GM21528 (cell line): ENCODE data around the gene SNRK.

Experiments
- ATAC-seq: cut with Tn5 transposase; IDR thresholded peaks from one replicate; pipeline ENCODE4 v1.9.1; 2021; ENCODE audit warnings: mild to moderate bottlenecking, moderate library complexity; ENCODE audit not compliant: unreplicated experiment, low FRiP score

The SNRK gene

GRCh38 chr3:43266995-43267394, 19.3 kb upstream of the SNRK start:
- ATAC-seq: no peak

GRCh38 chr3:43268636-43269035, 17.7 kb upstream of the SNRK start:
- no peak for ATAC-seq

GRCh38 chr3:43270078-43270477, 16.3 kb upstream of the SNRK start:
- ATAC-seq: no peak

DNA sequence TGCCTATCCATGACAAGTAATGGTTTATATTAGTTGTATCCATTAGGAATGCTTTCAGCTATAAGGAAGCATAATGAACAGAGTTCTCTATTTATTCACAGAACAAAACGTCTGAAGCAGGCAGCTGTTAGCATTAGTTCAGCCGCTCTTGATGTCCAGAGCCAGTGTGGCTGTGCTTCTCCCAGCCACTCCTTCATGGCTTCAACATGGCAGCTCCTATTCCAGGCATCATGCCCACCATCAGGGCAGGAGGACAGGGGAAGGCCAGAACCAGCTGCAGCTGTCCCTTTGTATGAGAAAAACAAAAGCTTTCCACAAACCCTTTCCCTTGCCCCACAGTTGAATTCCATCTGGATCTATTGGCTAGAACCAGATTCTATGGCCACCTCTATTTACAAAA, 12.9 kb upstream of the SNRK start:
- no peak for ATAC-seq

DNA sequence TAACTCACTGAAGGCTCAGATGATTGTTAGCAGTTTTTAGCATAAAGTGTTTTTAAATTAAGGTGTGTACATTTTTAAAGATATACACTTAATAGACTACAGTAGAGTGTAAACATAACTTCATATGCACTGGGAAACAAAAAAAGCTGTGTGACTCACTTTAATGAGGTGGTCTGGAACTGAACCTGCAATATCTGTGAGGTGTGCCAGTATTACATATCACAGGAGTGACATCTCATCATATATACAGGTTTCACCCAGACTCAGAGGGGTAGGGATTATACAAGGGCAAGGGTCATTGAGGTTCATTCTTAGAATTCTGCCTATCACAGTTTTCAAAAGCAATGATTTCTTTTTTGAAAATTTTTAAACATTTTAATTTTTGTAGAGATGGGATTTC, 7.3 kb upstream of the SNRK start:
- no peak for ATAC-seq

GRCh38 chr3:43279532-43279931, 6.8 kb upstream of the SNRK start:
- no peak for ATAC-seq

DNA sequence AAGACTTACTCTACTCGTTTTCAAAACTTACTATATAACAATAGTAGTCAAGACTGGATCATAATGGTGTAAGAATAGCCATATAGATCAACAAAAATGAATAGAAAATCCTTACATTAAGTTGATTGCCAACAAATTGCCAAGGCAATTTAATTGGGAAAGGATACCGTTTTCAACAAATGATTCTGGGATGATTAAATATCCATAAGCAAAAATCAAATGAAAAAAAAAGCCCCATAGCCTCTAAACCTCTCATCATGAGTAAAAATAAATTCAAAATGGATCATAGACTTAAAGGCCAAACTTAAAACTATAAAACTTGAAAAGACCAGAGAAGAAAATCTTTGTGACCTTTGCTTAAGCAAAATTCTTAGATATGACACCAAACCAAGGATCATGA, 5.3 kb upstream of the SNRK start:
- ATAC-seq: no peak

- no peak for ATAC-seq
Measured at GRCh38 chr3:43284171-43284570, 2.2 kb upstream of the SNRK start.

GRCh38 chr3:43285644-43286043, 696 bp upstream of the SNRK start:
- ATAC-seq: no peak

GRCh38 chr3:43286841-43287499, 630 bp downstream of the SNRK start:
- ATAC-seq: peak; percentile 39

DNA sequence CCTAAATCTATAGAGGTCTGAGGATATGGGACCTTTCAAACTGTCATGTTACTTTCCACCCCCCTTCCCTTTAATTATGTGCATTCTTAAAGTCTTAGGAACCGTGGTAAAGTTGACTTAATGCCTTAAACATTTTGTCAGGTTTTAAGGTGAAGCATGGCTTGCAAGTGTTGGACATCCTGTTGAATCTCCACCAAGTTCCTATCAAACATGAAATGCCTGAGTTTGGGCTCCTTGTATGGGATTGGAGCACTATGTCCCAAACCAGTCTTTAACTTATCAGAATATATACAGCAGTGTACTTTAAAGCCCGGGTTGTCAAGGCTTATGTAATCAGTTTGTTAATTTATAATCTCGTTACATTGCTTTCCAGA, 1.1 kb downstream of the SNRK start:
- ATAC-seq: no peak

DNA sequence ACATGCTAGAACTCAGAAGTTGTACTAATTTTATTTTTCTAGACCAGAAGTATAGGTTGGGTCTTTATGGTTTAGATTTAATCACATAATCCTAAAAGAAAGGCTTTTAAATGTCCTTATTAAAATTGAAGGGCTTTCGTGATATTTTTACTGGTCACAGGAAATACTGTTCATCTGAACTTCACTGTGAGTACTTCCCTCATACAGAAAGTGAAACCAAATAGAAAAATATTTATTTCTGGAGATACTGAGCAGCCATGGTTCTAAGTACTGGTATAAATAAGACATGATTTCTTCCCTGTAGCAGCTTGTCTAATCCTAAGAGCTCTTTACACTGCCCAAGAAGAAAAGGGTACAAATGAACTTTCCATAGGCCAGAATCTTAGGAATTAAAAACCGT, 2.0 kb downstream of the SNRK start:
- peak; percentile 34 for ATAC-seq

DNA sequence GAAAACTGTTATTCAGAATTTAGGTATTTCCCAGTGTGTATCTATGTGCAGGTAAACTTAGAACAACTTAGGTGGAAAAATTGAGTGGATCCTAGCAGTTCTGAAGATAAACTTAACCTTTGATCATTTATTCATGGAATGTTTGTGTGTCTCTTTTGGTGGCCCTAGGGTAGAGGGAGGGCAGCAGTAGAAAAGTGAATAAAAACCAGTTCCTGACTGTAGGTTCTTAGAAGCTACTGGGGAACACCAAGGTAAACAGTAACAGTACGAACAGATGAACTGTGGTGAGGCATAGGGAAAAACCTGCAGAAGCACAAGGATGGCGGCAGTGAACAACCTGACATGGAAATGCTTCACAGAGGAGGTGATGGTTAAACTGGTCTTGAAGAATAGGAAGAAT, 2.5 kb downstream of the SNRK start:
- ATAC-seq: no peak

DNA sequence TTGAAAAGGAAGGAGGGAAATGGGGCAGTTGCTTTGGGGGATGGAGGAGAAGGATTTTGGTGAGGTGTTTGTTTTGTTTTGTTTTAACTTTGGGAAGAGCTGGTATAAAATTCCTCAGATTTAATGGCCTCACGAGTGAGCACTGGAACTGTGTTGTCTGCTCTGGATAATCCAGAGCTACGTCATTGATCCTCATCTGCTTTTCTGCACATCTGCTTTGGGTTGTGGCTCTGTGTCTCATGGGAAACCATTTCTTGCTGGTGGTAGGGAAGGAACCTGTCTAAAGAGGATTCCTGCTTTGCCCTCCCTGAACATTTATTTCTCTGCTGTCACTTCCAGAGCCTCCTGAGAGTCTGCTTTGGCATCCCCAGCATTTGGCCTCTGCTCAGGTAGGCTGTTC, 3.1 kb downstream of the SNRK start:
- no peak for ATAC-seq

GRCh38 chr3:43289841-43290470, 3.6 kb downstream of the SNRK start:
- ATAC-seq: no peak

- no peak for ATAC-seq
Measured at GRCh38 chr3:43290956-43291355, 4.6 kb downstream of the SNRK start.

DNA sequence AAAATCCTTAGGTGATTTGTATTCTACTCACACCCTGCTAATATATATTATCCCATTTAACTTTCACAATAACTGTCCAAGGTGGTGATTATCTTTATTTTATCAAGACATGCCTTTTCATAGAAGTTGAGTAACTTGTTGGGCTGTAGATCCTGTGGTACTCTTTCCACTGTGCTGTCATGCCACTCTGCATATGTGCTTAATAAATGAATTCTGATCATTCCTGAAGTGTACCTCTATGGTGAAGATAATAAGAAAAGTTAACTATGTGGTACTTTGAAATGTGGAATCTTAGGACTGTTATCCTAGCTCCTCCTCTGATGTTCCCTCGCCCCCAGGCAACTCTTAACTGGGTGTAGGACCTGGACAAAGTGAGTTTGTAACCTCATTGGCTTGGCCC, 5.2 kb downstream of the SNRK start:
- no peak for ATAC-seq

DNA sequence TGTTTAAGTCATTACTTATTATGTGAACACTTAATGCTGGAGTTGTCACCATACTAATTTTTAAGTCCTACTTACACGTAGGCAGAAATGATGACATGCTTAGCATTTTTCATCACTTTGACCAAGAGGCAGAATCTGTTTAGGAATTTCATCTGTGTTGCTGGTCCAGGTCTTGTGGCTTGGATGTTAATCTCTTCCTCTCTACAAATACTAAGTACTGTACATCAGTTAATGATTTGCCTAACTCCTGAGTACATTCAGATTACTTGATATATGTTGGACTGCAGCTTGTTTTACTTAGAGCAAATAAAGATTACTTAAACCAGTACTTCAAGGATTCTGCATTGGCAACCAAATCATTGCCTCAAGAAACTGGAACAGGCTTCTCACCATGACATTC, 8.6 kb downstream of the SNRK start:
- ATAC-seq: no peak

- peak; percentile 79 for ATAC-seq
Measured at GRCh38 chr3:43296565-43296964, 10.2 kb downstream of the SNRK start.

GRCh38 chr3:43298292-43298691, 12.0 kb downstream of the SNRK start:
- ATAC-seq: no peak

GRCh38 chr3:43298761-43299160, 12.4 kb downstream of the SNRK start:
- ATAC-seq: no peak

- no peak for ATAC-seq
Measured at GRCh38 chr3:43302116-43302880, 16.0 kb downstream of the SNRK start.
